GM19099 (cell line): ENCODE measurements around the gene NOP9.

Source experiments
- POLR2A ChIP-seq: IDR thresholded peaks from 3 replicates; pipeline ENCODE4 v1.6.1; 2011; ENCODE audit warnings: low read depth; ENCODE audit not compliant: insufficient read length; ENCODE audit errors: extremely low read depth

Gene NOP9, protein sequence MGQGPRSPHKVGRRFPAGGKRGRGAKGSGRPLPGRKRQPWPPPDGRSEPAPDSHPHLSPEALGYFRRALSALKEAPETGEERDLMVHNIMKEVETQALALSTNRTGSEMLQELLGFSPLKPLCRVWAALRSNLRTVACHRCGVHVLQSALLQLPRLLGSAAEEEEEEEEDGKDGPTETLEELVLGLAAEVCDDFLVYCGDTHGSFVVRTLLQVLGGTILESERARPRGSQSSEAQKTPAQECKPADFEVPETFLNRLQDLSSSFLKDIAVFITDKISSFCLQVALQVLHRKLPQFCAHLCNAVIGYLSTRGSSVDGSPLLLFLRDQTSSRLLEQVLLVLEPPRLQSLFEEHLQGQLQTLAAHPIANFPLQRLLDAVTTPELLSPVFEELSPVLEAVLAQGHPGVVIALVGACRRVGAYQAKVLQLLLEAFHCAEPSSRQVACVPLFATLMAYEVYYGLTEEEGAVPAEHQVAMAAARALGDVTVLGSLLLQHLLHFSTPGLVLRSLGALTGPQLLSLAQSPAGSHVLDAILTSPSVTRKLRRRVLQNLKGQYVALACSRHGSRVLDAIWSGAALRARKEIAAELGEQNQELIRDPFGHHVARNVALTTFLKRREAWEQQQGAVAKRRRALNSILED

DNA sequence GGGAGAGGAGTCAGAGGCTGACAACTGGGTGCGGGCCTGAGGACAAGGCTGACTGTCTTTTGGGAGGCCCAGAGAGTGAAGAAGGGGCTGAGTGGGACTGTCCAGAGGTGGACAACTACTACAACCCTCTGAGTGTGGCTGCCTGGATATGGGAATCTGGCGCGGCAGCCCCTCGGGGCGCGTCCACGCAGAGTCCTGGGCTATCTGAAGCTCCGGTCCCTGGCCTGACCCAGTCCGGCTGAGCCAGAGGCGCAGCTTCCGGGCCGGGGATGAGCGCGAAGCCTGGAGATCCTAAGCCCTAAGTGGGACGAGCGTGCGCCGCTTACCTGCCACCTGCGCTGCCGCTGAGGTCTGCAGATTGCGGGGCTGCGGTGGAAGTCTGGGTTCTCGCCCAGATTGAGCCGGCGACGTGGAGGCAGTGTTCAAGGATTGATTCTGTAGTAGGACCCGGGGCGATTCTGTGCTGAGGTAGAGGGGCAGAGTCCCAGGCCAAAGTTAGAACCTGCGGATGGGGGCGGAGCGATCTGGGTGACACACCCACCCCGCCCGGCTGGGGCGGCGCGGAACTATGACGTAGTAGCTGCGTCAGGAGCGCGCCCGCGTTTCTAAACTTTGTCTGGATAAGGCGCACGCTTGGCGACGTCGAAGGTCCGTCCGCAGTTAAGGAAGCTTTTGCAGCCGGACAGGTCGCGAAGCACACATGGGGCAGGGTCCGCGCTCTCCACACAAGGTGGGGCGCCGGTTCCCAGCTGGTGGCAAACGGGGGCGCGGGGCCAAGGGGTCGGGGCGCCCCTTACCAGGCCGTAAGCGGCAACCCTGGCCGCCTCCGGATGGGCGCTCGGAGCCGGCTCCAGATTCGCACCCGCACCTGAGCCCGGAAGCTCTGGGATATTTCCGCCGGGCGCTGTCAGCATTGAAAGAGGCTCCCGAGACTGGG is at the start of gene NOP9, which contains the start of gene DHRS1:
Gene NOP9 (plus strand): TSS at position 596 of the 937 bp plus-strand sequence. CDS start 105 bp downstream, at position 701.
Gene DHRS1 (minus strand): TSS at position 526 of the 937 bp plus-strand sequence. CDS start 674 bp downstream, outside the sequence.
- peak; percentile 75 for TF ChIP-seq POLR2A

DNA sequence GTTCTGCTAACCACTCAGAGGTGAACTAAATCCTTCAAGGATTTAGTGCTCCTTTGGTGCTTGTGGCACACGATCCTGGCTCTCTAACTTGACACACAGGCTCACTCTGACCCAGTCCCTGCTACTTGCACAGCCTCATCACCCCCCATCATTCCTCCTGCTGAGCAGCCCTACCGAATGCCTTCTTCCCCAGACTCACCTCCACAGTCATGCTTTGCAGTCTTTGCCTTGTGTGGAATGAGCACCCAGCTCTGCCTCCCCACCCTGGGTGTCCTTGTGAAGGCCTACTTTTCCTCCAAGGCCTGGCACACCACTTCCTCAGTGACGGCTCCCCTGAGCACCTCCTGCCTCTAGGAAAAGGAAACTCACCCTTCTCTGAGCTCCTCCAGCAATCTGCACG is 49.3 kb upstream of the NOP9 start:
- no peak for TF ChIP-seq POLR2A

DNA sequence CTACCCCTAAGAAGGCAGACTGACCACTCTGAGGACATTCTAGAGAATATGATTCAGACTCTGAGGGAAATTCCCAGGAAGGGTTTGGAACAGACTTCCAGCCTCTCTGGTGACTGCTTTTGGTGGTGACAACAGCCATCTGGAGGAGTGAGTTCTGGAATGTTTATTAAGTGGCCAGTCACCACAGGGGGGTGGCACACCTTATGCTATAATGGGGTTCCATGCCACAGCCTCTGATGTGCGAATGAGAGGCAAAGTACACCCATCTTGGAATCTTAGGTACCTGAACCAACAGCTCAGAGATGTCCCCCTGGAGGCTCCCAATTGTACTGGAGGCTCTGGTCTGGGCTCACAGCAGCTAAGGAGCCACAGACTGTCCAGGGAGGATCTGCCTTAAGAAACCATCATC is 47.8 kb upstream of the NOP9 start:
- no peak for TF ChIP-seq POLR2A

DNA sequence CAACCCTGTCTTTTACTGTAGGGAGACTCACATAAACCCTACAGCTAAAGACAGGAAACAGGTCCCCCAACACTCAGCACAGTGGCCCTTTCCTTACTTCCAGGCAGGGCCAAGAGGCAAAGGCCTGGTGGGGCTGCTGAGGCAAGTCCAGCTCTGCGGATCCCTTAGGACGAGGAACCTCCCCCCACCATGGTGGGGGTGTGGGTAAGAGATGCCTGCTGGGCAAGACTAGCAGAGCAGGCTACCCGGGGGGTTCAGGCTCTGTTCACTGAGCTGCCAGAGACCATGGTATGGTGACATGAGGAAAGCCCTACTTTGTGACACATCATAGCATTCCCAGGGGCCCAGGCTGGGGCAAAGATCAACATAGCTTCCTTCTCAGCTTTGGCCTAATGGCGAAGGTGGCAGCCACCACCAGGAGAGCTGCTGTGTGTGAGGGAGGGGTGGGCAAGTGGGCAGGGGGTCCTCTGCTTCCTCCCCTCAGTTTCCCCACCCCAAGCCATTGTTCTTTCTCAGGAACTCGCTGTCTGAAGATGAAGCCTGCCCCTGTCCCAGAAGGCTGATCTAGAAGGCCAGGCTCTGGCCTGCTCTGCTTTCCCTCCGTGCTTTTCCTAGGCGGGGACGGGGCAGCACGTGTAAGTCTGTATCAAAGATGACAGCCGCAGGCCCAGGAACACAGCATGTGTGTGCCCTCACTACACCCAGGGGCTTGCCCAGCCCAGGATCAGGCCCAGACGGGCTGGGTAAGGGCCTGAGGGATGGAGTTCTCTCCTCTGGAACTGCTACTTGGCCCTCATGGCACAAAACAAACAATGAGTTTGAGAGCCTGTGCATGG is 47.1 kb upstream of the NOP9 start:
- TF ChIP-seq POLR2A: no peak

DNA sequence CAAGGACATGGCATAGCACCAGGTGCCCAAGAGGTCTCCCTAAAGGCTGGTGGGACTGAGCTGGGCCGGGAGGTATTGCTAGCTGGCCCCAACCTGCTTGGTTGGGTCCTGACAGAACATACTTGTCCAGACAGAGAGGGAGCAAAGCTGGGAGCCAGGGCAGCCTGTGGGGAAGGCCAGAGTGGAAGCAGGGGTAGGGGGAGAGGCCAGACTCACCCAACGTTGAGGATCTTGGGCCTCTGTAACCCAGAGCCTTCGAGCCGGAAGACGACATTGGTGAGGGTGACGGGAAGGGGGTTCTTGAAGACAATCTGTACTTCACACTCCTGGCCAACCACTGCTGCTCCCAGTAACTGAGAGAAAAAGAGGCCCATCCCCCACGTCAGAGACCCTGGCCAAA is 45.7 kb upstream of the NOP9 start:
- no peak for TF ChIP-seq POLR2A

DNA sequence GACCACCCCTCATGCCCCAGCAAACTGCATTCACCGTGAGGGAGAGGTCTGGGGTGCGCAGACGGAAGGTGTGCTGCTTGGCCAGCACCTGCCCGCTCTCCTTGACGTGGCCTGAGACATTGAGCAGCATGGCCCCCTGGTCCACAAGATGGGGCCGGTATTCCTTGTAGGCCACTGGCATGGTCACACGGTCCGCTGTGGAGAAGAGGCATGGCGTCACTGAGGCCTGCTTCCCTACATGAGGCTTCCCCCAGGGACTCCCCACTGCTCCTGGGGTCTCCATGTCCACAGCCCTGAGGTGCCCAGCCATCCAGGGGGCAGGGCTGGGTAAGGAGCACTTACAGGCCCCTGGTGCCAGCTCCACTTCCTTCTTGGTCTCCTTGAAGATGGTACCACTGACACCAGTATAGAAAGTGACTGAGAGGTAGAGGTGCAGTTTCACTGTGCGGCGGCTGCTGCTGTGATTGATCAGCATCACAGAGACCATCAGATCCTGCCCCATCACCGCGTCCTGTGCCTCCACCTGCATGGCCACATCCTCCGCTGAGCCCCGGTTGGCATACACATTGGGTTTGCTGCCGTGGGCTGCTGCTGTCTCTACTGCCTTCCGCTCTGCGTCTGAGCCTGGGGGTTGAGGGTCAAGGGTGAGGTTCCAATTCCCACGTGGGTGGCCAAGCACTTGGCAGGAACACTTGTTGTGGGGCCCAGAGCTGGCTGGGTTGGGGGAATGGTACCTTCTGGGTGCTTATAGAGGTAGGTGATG is 44.8 kb upstream of the NOP9 start:
- no peak for TF ChIP-seq POLR2A

DNA sequence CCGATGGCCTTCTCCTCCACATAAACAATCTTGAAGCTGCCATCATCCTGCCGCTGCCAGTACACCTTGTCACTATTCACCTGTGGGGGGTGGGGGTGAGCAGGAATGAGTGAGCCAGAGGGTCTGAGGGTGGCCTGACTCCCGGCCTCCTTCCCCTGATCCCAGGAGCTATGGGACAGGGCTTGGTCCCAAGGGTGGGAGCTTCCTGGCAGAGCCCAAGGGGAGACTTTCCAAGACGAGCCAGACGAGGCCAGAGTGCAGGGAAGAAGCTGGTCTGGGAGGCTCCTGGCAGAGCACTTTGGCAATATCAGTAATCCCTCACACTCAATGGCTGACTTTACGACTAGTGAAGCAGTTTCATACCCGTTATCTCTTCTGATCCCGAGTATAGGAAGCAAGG is 44.2 kb upstream of the NOP9 start:
- TF ChIP-seq POLR2A: no peak

DNA sequence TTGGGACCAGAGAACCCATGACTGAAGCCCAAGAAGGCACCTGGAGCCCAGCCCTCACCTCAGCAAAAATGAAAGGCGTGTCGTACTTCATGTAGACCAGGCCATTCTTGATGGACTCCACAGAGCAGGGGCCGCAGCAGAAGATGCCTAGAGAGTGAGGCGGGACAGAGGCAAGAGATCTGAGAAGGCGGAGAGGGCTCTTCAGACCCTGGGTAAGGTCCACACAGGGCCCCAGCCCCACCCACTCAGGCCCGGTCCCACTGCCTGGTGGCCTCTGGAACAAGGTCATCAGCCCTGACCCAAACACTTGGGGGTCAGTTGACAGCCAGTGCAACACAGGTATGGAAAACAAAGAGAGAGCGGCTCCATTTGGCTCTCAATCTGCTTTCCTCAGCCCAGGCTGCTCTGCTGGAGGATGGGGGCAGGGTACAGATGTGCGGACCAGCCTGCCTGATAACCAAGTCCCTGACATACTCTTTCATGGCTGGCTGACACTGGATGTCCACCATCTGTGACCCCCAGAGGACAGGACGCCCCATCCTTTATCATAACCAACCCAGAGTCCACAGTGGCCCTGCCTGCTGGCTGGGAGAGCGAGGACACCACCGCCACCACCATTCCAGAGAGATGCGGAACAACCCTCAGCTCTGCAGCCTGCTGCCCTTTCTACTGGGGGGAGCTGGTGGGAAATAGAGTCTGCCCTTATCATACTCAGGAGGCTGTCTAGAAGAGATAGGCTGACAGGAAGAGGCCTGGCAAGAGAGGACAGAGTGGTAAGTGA is 43.5 kb upstream of the NOP9 start:
- TF ChIP-seq POLR2A: no peak

DNA sequence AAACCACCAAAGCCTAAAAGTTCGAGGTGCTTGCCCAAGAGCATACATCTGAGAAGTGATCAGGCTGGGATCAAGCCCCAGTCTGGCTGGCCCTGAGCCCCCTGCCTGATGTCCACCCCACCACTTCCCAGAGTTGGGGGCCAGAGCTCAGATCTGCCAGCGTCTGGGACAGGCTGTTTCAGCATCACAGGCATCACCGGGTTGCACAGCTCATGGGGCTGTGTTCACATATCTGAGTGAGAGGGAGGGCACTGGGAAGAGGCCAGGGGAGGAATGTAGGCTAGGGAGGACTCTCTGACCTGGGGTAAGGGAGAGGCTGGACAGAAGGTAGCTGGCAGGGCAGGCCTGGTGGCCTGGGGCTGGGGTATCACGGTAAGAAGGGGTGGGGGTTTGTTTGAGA is 42.7 kb upstream of the NOP9 start:
- TF ChIP-seq POLR2A: no peak

DNA sequence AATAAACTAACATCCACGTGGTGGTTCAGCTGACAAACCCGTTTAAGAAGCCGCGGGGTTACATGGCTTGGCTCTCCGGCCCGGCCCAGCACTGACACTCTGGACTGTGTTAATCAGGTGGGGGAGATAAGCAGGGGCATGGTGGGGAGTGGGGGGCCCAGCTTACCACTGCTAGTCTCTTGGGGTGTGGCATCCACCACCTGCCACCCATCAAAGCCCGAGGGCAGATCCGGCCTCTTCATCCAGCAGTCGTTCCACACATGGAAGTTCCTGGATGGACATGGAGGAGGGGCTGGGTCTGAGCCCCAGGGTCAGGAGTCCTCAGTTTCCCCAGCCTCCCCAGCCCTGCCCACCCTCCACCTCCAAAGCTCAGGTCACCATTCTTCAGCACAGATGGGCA is 41.5 kb upstream of the NOP9 start:
- no peak for TF ChIP-seq POLR2A

DNA sequence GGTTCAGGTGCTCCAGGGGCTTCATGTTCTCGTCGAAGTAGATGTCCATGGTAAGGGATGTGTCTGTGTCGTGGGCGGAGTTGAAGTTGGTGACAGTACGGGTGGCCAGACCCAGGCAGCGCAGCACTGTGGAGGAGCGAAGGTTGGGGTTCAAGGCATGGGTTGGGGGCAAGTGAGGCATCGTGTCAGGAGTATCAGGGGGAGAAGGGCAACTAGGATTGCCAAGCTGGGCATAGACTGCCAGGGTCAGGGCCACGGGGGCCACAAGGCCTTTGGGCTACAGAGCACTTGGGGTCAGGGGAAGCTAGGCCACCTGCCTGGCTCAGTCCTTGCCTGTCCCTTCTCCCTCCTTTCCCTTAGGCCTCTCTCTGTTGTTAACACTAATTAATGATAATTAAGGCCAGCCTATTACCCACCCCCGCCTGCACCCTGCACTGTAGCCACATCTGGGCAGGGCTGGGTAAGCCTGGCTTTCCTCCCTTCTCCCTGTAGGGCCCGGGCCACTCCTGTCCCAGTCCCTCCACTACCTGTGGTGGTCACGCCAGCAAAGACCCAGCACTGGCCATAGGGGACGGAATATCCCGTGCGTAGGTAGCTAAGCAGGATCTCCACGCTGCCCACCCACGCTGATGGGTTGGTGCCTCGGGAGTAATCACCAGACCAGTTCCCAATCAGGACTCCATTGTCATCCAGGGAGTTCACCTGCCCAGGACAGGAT is 40.9 kb upstream of the NOP9 start:
- no peak for TF ChIP-seq POLR2A
